GM19397 (cell line): ENCODE data around the gene WASHC3.
"Not testable (repeated sequence)": the region's sequence is repeated elsewhere in the genome, so short reads cannot be mapped to it uniquely, and the experiment has no call there.

ENCODE experiments used
- ATAC-seq: cut with Tn5 transposase; IDR thresholded peaks from one replicate; pipeline ENCODE4 v1.9.1; 2021; ENCODE audit warnings: mild to moderate bottlenecking, moderate library complexity; ENCODE audit not compliant: unreplicated experiment

The WASHC3 gene

DNA sequence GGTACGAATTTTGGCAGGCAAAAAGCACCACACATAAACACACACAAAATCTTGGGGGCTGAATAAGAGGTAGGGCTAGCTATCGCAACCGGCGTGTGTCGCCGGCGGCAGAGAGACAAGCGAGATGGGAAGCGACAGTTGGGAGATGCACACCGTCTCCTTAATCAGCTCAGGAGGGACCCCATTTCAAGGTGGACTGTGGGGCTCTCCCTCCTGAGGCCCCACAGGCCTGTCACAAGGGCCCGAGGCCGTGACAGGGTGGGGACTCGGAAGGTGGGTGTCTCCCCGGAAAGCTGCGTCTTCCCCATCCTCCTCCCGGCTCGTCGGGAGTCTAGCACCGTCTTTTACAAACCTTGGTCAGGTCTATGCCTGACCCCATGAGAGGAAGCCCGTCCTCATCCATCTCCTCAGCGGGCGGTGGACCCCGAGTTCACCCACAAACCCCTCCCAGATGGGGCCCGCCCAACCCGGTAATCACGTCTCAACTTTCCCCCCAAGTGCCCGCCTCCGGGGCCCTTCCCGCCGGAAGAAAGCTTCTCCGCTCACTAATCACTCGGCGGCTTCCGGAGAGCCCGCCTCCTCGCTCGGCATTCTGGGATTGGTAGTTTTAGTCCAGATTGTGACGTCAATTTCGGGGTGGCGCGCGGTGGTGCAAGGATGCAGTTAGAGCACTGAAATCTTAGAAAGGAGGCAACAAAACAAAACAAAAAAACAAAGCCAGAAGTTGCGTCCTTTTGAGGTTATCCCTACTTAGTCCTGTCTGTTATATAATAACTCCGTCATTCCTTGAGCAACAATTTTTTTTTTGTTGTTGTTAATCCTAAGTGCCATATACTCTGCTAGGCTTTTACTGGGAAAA is at the start of gene WASHC3:
TSS of gene WASHC3 (minus strand) at position 432 of the 859 bp plus-strand sequence. CDS start at position 403, 29 bp downstream.
- peak; percentile 98 for ATAC-seq

GRCh38 chr12:102110782-102111181 is 49.0 kb upstream of the WASHC3 start:
- ATAC-seq = no peak

GRCh38 chr12:102107970-102108369 is 46.2 kb upstream of the WASHC3 start:
- ATAC-seq = no peak

GRCh38 chr12:102106905-102107304 is 45.1 kb upstream of the WASHC3 start:
- ATAC-seq = no peak

DNA sequence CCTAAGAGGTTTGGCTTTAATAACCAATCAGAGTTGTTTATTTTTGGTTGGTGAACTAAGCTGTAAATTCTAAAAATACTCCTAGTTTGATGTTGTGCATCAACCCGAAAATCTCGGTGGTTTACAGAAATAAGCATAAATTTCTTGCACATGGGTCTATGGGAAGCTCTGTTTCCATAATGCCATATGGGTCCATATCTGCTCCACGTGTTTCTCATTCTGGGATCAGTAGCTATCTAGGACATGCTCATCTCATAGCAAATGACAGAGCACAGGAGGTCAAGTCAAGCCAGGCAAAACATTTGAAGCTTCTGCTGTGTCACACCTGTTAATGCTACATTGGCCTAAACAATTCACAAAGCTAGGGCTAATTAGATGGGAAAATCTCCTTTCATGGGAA is 35.1 kb upstream of the WASHC3 start:
- ATAC-seq = no peak

DNA sequence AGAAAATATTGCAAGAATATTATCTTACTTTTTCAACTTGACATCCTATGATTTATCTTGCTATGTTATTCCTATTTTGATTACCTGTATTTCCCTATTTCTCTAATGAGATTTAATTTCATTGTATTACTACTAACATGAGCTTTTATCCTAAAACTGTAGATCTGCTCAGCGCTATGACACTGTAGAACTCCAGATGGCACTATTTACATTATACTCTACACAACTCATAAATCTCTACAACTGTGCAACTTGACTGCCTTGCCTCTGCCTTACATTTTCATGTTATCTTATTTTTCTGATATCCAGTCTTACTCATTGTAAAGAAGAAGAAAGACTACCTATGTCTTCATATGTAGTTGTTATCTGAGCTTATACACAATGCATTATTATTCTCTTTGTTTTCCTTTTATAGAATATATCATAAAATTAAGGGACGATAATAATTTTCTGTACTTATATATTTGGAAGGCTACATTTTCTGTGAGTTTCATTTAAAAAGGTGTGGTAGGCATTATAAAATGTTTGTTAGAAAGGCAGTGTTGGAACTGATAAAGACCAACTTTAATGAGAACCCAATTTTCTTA is 34.0 kb upstream of the WASHC3 start:
- ATAC-seq = no peak

DNA sequence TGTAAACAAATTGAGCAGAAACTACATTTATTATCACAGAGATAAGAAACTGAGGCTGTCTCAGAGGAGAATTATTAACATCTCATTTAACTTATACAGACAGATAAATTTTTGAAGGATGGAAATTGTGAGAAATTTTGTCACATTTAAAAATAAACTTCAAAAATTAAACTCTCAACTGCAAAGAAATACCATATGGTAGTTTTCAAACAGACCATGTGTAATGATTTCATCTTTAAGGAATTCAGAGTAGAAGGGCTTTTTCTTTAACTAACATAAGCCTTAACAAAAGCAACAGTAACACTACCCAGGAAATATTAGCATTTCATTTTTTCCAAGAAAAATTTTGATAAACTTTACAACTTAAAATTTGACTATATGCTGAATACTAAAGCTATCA is 31.5 kb upstream of the WASHC3 start:
- no peak for ATAC-seq

GRCh38 chr12:102089228-102089835 is 27.5 kb upstream of the WASHC3 start:
- not testable (repeated sequence) for ATAC-seq

- ATAC-seq = no peak
These were observed 19.1 kb upstream of the WASHC3 start for GRCh38 chr12:102080842-102081241.

DNA sequence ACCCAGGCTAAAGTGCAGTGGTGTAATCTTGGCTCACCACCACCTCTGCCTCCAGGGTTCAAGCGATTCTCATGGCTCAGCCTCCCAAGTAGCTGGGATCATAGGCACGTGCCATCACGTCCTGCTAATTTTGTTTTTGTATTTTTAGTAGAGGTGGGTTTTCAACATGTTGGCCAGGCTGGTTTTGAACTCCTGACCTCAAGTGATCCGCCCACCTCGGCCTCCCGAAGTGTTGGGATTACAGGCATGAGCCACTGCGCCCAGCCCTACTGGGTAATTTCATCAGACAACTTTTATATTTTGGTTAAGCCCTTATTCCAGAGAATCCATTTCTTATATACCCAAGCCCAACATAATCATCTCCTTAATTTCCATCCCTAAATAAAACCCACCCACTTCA is 10.3 kb upstream of the WASHC3 start:
- ATAC-seq = not testable (repeated sequence)

- no peak for ATAC-seq
These were observed 7.9 kb upstream of the WASHC3 start for GRCh38 chr12:102069707-102070106.

DNA sequence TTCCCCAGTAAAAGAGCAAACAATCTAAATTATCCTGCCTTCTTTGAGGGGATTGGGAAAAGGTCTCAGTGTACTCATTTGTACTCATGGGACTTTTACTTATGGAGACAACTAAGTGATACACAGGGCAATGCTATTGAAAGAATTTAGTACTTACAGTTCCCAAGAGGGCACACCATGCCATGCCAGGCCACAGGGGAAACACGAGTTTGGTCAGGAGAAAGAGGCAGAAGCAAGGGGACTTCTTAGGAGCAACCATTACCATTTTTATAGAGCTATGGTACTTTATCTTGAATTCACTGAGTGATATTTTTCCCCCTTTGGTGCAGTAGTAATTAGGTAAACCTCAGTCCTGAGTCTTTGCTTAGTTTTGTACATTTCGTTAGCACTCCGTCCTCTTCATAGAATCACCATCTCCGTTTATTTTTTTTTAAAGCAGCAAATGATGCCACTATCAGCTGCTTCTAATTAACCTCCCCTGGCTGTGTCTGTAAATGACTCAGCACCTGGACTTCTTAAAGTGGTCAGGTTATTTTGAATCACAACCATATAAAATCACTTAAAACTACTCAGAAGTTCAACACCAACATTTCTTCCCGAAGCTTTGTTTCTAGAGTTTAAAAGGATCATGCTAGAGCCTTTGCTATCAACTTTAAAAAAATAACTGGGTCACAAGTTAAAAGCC is 5.9 kb upstream of the WASHC3 start:
- no peak for ATAC-seq

DNA sequence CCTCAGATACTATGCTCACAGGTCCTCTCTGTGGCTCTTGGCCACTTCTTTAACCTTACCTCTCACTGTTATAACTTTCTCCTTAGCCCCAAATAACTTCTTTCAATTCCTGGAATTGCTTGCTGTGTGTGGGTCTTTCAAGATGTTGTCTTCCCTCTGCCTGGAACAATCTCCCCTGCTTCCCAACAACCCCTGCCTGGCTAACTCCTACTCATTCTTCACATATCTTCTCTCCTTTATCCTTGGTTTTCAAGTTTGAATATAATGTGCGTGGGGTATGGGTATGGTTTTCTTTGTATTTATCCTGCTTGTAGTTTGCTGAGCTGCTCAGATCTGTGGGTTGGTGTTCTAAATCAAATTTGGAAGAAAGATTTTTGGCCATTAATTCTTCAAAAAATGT is 2.7 kb upstream of the WASHC3 start:
- no peak for ATAC-seq

GRCh38 chr12:102063069-102063468 is 1.3 kb upstream of the WASHC3 start:
- ATAC-seq = no peak

DNA sequence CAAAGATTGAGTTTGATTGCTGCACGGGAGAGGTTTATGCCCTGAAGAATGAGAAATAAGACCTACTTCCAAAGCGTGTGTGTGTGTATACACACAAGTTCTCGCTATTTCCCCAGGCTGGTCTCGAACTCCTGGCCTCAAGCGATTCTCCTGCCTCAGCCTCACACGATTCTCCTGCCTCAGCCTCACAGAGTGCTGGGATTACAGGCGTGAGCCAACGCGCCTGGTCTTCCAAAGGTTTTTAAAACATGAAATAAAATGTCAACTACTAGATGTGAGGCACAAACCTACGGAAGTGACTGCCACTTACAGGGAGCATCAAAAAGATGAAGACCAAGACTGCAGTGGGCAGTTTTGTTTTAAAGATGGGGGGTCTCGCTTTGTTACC is 622 bp upstream of the WASHC3 start:
- no peak for ATAC-seq

DNA sequence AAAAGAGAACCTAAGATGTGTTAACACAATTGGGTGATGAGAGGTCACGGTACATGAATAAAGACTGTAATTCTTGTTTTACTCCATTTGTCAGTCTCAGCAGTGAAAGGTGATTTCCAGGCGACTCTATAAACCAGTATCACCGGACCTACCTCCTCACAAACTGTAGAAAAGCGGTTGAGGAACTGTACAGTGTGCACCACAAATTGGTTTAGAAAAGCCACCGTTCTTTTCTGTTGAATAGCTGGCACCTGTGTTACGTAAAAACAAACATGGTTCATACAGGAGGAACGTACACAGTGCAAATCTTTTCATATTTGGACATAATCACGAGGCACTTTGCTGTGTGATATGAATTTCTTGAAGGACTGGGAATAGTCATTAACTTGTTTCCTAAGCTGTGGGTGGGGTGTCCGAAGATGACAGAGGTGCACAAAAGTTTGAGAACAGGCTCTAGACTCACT is 663 bp downstream of the WASHC3 start:
- peak; percentile 30 for ATAC-seq

GRCh38 chr12:102059343-102059742 is 2.4 kb downstream of the WASHC3 start:
- no peak for ATAC-seq

DNA sequence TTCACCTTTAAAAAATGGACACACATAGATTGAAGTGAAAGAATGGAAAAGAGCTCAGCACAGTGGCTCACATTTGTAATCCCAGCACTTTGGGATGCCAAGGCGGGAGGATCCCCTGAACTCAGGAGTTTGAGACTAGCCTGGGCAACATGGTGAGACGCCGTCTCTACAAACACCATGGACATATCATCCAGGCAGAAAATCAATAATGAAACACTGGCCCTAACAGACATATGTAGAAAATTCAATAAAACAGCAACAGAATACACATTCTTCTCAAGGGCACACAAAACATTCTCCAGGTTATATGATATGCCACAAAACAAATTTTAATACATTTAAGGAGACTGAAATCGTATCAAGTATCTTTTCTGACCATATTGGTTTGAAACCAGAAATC is 7.4 kb downstream of the WASHC3 start:
- ATAC-seq = no peak

DNA sequence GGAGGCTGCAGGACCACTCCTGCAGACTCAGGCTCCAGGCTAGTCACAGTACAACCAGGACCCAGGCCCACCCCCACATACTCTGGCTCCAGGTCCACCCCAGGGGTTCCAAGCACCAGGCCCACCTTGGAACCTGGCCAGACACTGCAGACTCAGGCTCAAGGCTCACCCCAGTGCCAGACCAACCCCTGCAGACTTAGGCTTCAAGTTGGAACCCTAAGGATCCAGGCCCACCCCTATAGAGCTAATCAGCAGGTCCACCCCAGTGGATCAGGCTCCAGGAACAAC is 8.8 kb downstream of the WASHC3 start:
- no peak for ATAC-seq

DNA sequence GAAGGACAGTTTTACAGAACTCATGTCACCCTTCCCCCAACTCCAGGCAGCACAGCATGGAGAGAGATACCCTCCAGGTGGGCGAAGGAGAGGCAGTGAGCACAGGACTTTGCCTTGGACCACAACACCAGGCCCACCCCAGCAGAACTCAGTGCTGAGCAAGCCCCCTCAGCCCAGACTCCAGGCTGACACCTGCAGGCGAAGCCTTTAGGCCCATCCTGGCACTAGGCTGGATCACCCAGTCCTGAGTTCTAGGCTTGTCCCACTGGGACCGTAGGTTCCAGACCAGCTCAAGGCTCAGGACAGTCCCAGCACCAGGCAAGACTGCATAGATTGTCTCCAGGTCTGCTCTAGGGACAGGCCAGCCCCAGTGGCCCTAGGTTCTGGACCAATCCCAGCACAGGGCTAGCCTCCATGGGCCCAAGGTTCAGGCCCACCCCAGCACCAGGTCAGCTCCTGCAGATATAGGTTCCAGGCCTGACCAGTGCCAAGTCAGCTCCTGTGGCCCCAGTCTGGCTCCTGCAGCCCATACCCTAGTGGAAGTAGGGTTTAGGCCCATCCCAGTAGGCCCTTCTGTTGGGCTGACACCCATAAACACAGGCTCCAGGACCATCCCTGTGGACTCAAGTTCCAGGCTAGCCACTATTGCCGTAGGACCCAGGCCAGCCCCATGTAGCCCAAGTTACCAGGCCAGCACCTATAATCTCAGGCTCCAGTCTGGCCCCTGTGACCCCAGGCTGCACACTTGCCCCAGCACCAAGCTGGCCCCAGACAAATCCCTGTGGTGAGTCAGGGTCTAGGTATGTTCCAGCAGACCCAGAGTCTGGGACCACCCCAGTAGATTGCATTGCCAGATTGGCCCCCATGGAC is 9.4 kb downstream of the WASHC3 start:
- ATAC-seq = no peak
